Astrocyte of the hippocampus (primary cell): ENCODE results near the gene OR52E2.
A peak's percentile ranks its signal among the peaks of the same experiment; 100 is the strongest.
"Not testable (repeated sequence)": the region's sequence is repeated elsewhere in the genome, so short reads cannot be mapped to it uniquely, and the experiment has no call there.

Experiments
- DNase-seq: peaks from one replicate; pipeline ENCODE4 v3.0.0; 2011; ENCODE audit warnings: low read depth, low spot score

OR52E2 gene

GRCh38 chr11:5059391-5059790 lies at the start of gene OR52E2:
OR52E2 (minus strand) TSS chr11:5059627; CDS start chr11:5059627, 0 bp downstream.
- DNase-seq: no peak

GRCh38 chr11:5107285-5107684 lies 47.9 kb upstream of the OR52E2 start:
- DNase-seq: no peak

GRCh38 chr11:5103066-5103465 lies 43.6 kb upstream of the OR52E2 start:
- DNase-seq: no peak

- no peak for DNase-seq
Observed at GRCh38 chr11:5102246-5102645, 42.8 kb upstream of the OR52E2 start.

GRCh38 chr11:5096011-5096410 lies 36.6 kb upstream of the OR52E2 start:
- DNase-seq: no peak

GRCh38 chr11:5092821-5093585 lies 33.6 kb upstream of the OR52E2 start:
- DNase-seq: no peak

GRCh38 chr11:5090668-5091067 lies 31.2 kb upstream of the OR52E2 start:
- no peak for DNase-seq

- DNase-seq: no peak
Observed at GRCh38 chr11:5088556-5088955, 29.1 kb upstream of the OR52E2 start.

- DNase-seq: no peak
Observed at GRCh38 chr11:5083602-5084001, 24.2 kb upstream of the OR52E2 start.

- no peak for DNase-seq
Observed at GRCh38 chr11:5081405-5081804, 22.0 kb upstream of the OR52E2 start.

- DNase-seq: no peak
Observed at GRCh38 chr11:5071799-5072198, 12.4 kb upstream of the OR52E2 start.

- DNase-seq: no peak
Observed at GRCh38 chr11:5069272-5069671, 9.8 kb upstream of the OR52E2 start, which contains the start of gene OR52E1. OR52E1 (plus strand) TSS chr11:5069572.

GRCh38 chr11:5065027-5065426 lies 5.6 kb upstream of the OR52E2 start:
- DNase-seq: no peak

GRCh38 chr11:5058679-5059078 lies 748 bp downstream of the OR52E2 start:
- not testable (repeated sequence) for DNase-seq

- no peak for DNase-seq
Observed at GRCh38 chr11:5046754-5047330, 12.6 kb downstream of the OR52E2 start.

GRCh38 chr11:5046226-5046625 lies 13.2 kb downstream of the OR52E2 start, which contains the start of gene OR52J3:
OR52J3 (plus strand) TSS chr11:5046526; CDS start chr11:5046526, 0 bp downstream.
- DNase-seq: no peak

- DNase-seq: peak; percentile 3
Observed at GRCh38 chr11:5043380-5043779, 16.0 kb downstream of the OR52E2 start.

GRCh38 chr11:5042091-5042490 lies 17.3 kb downstream of the OR52E2 start:
- DNase-seq: no peak

GRCh38 chr11:5040876-5041275 lies 18.6 kb downstream of the OR52E2 start:
- no peak for DNase-seq

- no peak for DNase-seq
Observed at GRCh38 chr11:5038341-5038740, 21.1 kb downstream of the OR52E2 start.

- DNase-seq: no peak
Observed at GRCh38 chr11:5037926-5038325, 21.5 kb downstream of the OR52E2 start.

GRCh38 chr11:5036669-5037068 lies 22.8 kb downstream of the OR52E2 start:
- no peak for DNase-seq

- DNase-seq: no peak
Observed at GRCh38 chr11:5021996-5022395, 37.4 kb downstream of the OR52E2 start.
